Body of pancreas (tissue), 4 donors: Measurements from ENCODE around the gene ZCCHC3.

Experiments used
- POLR2A ChIP-seq, 3 donors: fragments of 450-650 bp; IDR thresholded peaks; one replicate each; pipeline ENCODE4 v1.6.1; 2016; ENCODE audit warnings: antibody characterized with exemption in 3 of 3, mild to moderate bottlenecking in 2 of 3
- TF ChIP-seq, protein P1 (sequence below), 7 experiments: fragments of 450-650 bp in 4 of 7; fragments of 200-600 bp in 3 of 7; sonication (generic) in 3 of 7; IDR thresholded peaks; one replicate each; pipeline ENCODE4 v1.5.1; 2016 to 2019; ENCODE audit warnings: antibody characterized with exemption in 7 of 7

DNA sequence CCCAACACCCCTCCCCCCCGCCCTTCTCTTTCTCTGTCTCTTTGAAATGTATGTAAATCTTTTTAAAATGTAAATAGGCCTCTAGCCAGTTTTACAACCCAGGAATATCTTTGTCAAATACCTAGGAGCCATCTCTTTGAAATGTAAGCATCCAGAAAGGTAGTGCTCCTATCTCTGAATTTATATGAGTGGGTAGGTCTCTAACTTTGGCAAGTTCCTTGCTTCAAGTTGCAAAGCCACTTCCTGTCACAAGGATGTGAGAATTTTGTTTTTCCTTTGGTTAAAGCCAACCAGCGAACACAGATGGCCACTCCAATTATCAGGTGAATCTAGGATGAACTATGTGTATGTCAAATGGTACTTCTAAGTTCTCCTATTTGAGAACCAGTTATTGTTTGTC, 46.0 kb upstream of the ZCCHC3 start:
- TF ChIP-seq, protein P1, sequence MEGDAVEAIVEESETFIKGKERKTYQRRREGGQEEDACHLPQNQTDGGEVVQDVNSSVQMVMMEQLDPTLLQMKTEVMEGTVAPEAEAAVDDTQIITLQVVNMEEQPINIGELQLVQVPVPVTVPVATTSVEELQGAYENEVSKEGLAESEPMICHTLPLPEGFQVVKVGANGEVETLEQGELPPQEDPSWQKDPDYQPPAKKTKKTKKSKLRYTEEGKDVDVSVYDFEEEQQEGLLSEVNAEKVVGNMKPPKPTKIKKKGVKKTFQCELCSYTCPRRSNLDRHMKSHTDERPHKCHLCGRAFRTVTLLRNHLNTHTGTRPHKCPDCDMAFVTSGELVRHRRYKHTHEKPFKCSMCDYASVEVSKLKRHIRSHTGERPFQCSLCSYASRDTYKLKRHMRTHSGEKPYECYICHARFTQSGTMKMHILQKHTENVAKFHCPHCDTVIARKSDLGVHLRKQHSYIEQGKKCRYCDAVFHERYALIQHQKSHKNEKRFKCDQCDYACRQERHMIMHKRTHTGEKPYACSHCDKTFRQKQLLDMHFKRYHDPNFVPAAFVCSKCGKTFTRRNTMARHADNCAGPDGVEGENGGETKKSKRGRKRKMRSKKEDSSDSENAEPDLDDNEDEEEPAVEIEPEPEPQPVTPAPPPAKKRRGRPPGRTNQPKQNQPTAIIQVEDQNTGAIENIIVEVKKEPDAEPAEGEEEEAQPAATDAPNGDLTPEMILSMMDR (IDR thresholded peaks at IDR 0.05), result no peak
- TF ChIP-seq POLR2A (IDR thresholded peaks at IDR 0.05), result no peak
